Measurements from ENCODE around the gene ARHGEF7. TPM values are rescaled to one million over a fixed set of nuclear protein-coding genes. Genes with fewer than 3 reads are reported as not detected.

Gene ARHGEF7
- total RNA-seq, 3 donors from 2014 or later (not counting 1 experiment from before 2014, with no cell fraction given): 99.9 to 135 (median 105) TPM

DNA sequence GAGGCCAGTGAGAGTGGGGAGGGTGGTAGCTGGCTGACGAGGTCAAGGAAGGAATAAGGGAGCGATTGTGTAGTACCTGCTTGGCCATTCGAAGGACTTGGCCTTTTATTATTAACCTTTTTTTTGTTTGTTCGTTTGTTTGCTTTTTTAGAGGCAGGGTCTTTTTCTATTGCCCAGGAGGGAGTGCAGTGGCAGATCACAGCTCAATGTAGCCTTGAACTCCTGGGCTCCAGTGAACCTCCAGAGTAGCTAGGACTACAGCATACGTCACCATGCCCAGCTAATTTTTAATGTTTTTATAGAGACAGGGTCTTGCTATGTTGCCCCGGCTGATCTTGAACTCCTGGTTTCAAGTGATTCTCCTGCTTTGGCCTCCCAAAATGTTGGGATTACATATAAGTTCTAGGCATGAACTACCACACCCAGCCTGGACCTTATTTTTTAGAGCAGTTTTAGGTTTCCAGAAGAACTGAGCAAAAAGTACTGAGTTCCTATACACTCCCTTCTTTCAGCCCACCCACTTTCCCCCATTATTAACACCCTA, 25.5 kb downstream of the ARHGEF7 start:
- ATAC-seq: no peak
- 91% methylated on average over 6 of the region's 6 CpGs for WGBS (ENCODE audit: insufficient coverage)
- no peak overlapping the region for H3K27ac Mint-ChIP-seq
- no peaks in the 10 kb centered on the region for H3K36me3 Mint-ChIP-seq
- DNase-seq: no peak
- H3K27me3 Mint-ChIP-seq (ENCODE audit: low read depth in 2 of 2): peaks cover 30 to 80% of the 10 kb centered on the region in 2 donors
- TF ChIP-seq, protein P1, sequence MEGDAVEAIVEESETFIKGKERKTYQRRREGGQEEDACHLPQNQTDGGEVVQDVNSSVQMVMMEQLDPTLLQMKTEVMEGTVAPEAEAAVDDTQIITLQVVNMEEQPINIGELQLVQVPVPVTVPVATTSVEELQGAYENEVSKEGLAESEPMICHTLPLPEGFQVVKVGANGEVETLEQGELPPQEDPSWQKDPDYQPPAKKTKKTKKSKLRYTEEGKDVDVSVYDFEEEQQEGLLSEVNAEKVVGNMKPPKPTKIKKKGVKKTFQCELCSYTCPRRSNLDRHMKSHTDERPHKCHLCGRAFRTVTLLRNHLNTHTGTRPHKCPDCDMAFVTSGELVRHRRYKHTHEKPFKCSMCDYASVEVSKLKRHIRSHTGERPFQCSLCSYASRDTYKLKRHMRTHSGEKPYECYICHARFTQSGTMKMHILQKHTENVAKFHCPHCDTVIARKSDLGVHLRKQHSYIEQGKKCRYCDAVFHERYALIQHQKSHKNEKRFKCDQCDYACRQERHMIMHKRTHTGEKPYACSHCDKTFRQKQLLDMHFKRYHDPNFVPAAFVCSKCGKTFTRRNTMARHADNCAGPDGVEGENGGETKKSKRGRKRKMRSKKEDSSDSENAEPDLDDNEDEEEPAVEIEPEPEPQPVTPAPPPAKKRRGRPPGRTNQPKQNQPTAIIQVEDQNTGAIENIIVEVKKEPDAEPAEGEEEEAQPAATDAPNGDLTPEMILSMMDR (IDR thresholded peaks at IDR 0.05): no peak
- intact Hi-C loops (cut with micrococcal nuclease): no loop called here
- Histone ChIP-seq H3K27me3 (ENCODE audit: control insufficient read depth, insufficient read depth, low read length) (no peaks in the 10 kb centered on the region), H3K36me3 (ENCODE audit: control insufficient read depth, insufficient read depth, low read length) (no peaks in the 10 kb centered on the region), H3K27ac (ENCODE audit: low read length) (no peak overlapping the region), H3K4me1 (ENCODE audit: control insufficient read depth, insufficient read depth, low read length) (no peaks in the 10 kb centered on the region), H3K4me3 (ENCODE audit: low read length) (no peak overlapping the region), H3K9me3 (ENCODE audit: control insufficient read depth, insufficient read depth, low read length) (no peaks in the 10 kb centered on the region)
- H3K4me1 Mint-ChIP-seq: no peaks in the 10 kb centered on the region
- H3K9me3 Mint-ChIP-seq: no peaks in the 10 kb centered on the region
- H3K4me3 Mint-ChIP-seq: no peak overlapping the region

DNA sequence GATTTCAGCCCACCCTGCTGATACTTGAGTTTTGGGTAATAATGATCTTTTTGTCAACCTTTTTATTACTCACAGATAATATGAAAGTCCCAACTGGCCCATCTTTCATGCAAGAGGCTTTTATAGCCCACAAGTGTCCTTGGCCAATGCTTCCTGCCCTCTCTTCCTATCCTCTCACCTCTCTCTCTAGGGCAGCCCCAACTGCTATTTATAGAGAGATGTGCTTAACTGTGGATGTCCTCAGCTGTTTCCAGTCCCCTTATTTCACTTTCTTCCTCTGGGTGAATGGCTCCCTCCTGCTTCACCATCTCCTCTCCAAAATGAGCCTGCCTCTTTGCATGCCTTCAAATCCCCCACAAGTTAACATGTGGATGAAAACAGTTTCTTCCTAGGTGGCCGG, 27.4 kb downstream of the ARHGEF7 start:
- no peaks in the 10 kb centered on the region for H3K9me3 ChIP-seq (ENCODE audit: control insufficient read depth, insufficient read depth, low read length)
- no peak overlapping the region for H3K27ac ChIP-seq (ENCODE audit: low read length)
- Mint-ChIP-seq H3K9me3 (no peaks in the 10 kb centered on the region), H3K4me1 (no peaks in the 10 kb centered on the region), H3K4me3 (no peak overlapping the region), H3K27ac (no peak overlapping the region), H3K36me3 (no peaks in the 10 kb centered on the region), H3K27me3 (ENCODE audit: low read depth in 2 of 2) (peaks cover 29 to 72% of the 10 kb centered on the region in 2 donors)
- intact Hi-C loops (cut with micrococcal nuclease): no loop called here
- TF ChIP-seq, protein P1 (IDR thresholded peaks at IDR 0.05): no peak
- H3K36me3 ChIP-seq (ENCODE audit: control insufficient read depth, insufficient read depth, low read length): no peaks in the 10 kb centered on the region
- no peak for DNase-seq
- no peaks in the 10 kb centered on the region for H3K27me3 ChIP-seq (ENCODE audit: control insufficient read depth, insufficient read depth, low read length)
- WGBS (ENCODE audit: insufficient coverage): 70% methylated on average over 1 of the region's 1 CpG
- no peaks in the 10 kb centered on the region for H3K4me1 ChIP-seq (ENCODE audit: control insufficient read depth, insufficient read depth, low read length)
- no peak for ATAC-seq
- H3K4me3 ChIP-seq (ENCODE audit: low read length): no peak overlapping the region

DNA sequence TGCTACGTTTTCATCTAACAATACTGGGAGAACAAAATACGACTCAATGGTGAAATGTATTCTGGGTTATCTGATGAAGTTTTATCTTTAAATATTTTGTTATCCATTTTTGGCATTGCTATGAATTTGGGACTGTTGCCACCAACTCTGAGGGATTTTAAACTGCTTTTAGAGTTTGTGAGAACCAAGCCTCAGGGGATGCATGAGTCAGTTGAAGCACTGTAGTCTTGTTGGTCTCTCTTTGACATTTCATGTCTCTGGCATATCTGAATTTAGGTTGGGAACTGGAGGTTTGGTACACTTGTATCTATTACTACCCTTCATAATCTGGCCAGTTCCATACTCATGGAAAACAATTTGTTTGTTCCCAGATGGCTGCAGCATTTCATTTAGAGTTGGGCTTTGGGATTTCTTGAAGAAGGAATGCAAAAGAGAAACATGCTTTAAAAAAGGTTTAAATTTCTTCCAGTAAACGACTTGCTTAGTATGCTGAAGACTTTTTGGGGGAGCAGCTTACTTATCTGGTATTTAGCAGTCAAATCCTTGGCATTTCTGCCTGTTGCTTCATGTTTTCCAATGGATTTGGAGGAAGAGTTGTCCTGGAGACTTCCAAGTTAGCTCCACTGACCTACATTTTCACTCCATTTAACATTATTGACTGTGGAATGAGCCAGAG, 28.9 kb downstream of the ARHGEF7 start:
- H3K36me3 ChIP-seq (ENCODE audit: control insufficient read depth, insufficient read depth, low read length): no peaks in the 10 kb centered on the region
- H3K27me3 ChIP-seq (ENCODE audit: control insufficient read depth, insufficient read depth, low read length): no peaks in the 10 kb centered on the region
- Mint-ChIP-seq H3K27me3 (ENCODE audit: low read depth in 2 of 2) (peaks cover 35 to 78% of the 10 kb centered on the region in 2 donors), H3K9me3 (no peaks in the 10 kb centered on the region), H3K27ac (no peak overlapping the region), H3K36me3 (no peaks in the 10 kb centered on the region), H3K4me3 (no peak overlapping the region), H3K4me1 (no peaks in the 10 kb centered on the region)
- no peaks in the 10 kb centered on the region for H3K9me3 ChIP-seq (ENCODE audit: control insufficient read depth, insufficient read depth, low read length)
- H3K4me1 ChIP-seq (ENCODE audit: control insufficient read depth, insufficient read depth, low read length): no peaks in the 10 kb centered on the region
- H3K4me3 ChIP-seq (ENCODE audit: low read length): no peak overlapping the region
- no peak overlapping the region for H3K27ac ChIP-seq (ENCODE audit: low read length)
- intact Hi-C loops (cut with micrococcal nuclease): no loop called here
- no peak for ATAC-seq
- DNase-seq: no peak
- 69% methylated on average over 2 of the region's 3 CpGs for WGBS (ENCODE audit: insufficient coverage)
- TF ChIP-seq, protein P1 (IDR thresholded peaks at IDR 0.05): no peak

DNA sequence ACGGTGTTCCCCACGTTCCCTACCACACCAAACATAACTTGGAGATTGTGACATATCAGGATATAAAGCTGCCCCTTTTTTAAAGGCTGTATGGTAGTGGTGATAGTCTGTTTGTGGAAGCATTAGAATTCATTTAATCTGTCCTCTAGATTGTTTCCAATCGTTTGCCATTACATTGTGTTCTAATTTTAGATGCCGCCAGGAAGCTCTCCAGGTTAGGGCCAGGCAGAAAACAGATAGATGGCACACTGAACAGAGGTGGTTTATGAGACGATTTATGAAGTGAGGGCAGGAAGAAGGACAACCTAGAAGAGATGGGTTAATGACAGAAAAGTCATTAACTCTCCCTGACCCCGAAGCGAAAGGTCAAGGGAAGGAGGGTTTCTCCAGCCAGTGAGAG, 30.0 kb downstream of the ARHGEF7 start:
- no peaks in the 10 kb centered on the region for H3K9me3 Mint-ChIP-seq
- no peaks in the 10 kb centered on the region for H3K36me3 Mint-ChIP-seq
- no peak overlapping the region for H3K27ac ChIP-seq (ENCODE audit: low read length)
- no peak overlapping the region for H3K4me3 Mint-ChIP-seq
- TF ChIP-seq, protein P1 (IDR thresholded peaks at IDR 0.05): no peak
- no peak for ATAC-seq
- no peaks in the 10 kb centered on the region for H3K4me1 ChIP-seq (ENCODE audit: control insufficient read depth, insufficient read depth, low read length)
- H3K36me3 ChIP-seq (ENCODE audit: control insufficient read depth, insufficient read depth, low read length): no peaks in the 10 kb centered on the region
- H3K27me3 Mint-ChIP-seq (ENCODE audit: low read depth in 2 of 2): peaks cover 30 to 69% of the 10 kb centered on the region in 2 donors
- H3K4me3 ChIP-seq (ENCODE audit: low read length): no peak overlapping the region
- no peak overlapping the region for H3K27ac Mint-ChIP-seq
- H3K4me1 Mint-ChIP-seq: no peaks in the 10 kb centered on the region
- DNase-seq: no peak
- no peaks in the 10 kb centered on the region for H3K9me3 ChIP-seq (ENCODE audit: control insufficient read depth, insufficient read depth, low read length)
- no peaks in the 10 kb centered on the region for H3K27me3 ChIP-seq (ENCODE audit: control insufficient read depth, insufficient read depth, low read length)
- WGBS (ENCODE audit: insufficient coverage): 77% methylated on average over 5 of the region's 7 CpGs
- intact Hi-C loops (cut with micrococcal nuclease): no loop called here

Measured in natural killer cell (primary cell).